A673 (cell line): ENCODE results near the gene HSFX4. TPM values are rescaled to one million over a fixed set of nuclear protein-coding genes. Genes with fewer than 3 reads are reported as not detected.
A peak's percentile ranks its signal among the peaks of the same experiment; 100 is the strongest.
"Not testable (repeated sequence)": the region's sequence is repeated elsewhere in the genome, so short reads cannot be mapped to it uniquely, and the experiment has no call there.

Experiments used
- BruUV-seq: library from RNA; stranded (reverse); fragments of 400-500 nt; replicated peaks from 2 replicates; lab custom pipeline; 2021; lab: Mats Ljungman, UMichigan
- CTCF ChIA-PET: fragments of 300-600 bp; sonication (Branson Sonifier 250); formaldehyde crosslinking; loops from one replicate; lab custom pipeline; 2022; ENCODE audit warnings: antibody characterized with exemption; lab: Charles Lee
- POLR2A ChIA-PET: fragments of 300-600 bp; sonication (Branson Sonifier 250); formaldehyde crosslinking; loops from one replicate; lab custom pipeline; 2022; ENCODE audit warnings: antibody characterized with exemption; ENCODE audit not compliant: low non-redundant PET; lab: Charles Lee
- DNase-seq: peaks from one replicate; pipeline ENCODE4 v3.0.0-alpha.2; 2015; ENCODE audit warnings: low spot score
- H3K27ac ChIP-seq: fragments of 200-600 bp; sonication (generic); 2 replicates; pipeline ENCODE4 v1.5.1; 2016; ENCODE audit warnings: mixed run types, low read depth, mild to moderate bottlenecking, mixed read lengths, antibody characterized with exemption, low read length; ENCODE audit not compliant: poor library complexity, severe bottlenecking
- H3K27me3 ChIP-seq: fragments of 200-600 bp; sonication (generic); replicated peaks from 2 replicates; pipeline ENCODE4 v1.6.1; 2017; ENCODE audit warnings: mixed run types, low read depth, mild to moderate bottlenecking, mixed read lengths, antibody characterized with exemption, low read length; ENCODE audit not compliant: insufficient read depth, poor library complexity
- H3K36me3 ChIP-seq: fragments of 200-600 bp; sonication (generic); 2 replicates; pipeline ENCODE4 v1.6.1; 2016; ENCODE audit warnings: mixed run types, mild to moderate bottlenecking, mixed read lengths, antibody characterized with exemption, low read length; ENCODE audit not compliant: insufficient read depth, poor library complexity, severe bottlenecking
- H3K4me1 ChIP-seq: fragments of 200-600 bp; sonication (generic); 2 replicates; pipeline ENCODE4 v1.6.1; 2017; ENCODE audit warnings: mixed run types, mild to moderate bottlenecking, mixed read lengths, antibody characterized with exemption, low read length; ENCODE audit not compliant: insufficient read depth, poor library complexity, severe bottlenecking
- H3K4me3 ChIP-seq: fragments of 200-600 bp; sonication (generic); 2 replicates; pipeline ENCODE4 v1.5.1; 2016; ENCODE audit warnings: low read depth, mixed run types, mild to moderate bottlenecking, mixed read lengths, low read length; ENCODE audit not compliant: poor library complexity, severe bottlenecking
- H3K9me3 ChIP-seq: fragments of 200-600 bp; sonication (generic); 2 replicates; pipeline ENCODE4 v1.6.1; 2016; ENCODE audit warnings: mixed run types, low read depth, mild to moderate bottlenecking, mixed read lengths, antibody characterized with exemption, low read length; ENCODE audit not compliant: poor library complexity, severe bottlenecking
- CTCF ChIP-seq: fragments of 300-800, 200-600 bp; sonication (generic); conservative IDR thresholded peaks from 2 replicates; pipeline ENCODE4 v1.5.1; 2017; ENCODE audit warnings: low read depth, mild to moderate bottlenecking, antibody characterized with exemption, low read length, moderate library complexity, mixed read lengths
- EZH2 ChIP-seq: fragments of 200-600 bp; sonication (generic); IDR thresholded peaks from 2 replicates; pipeline ENCODE4 v1.6.1; 2017; ENCODE audit warnings: borderline replicate concordance, low read depth, mild to moderate bottlenecking, mixed read lengths, antibody characterized with exemption, low read length; ENCODE audit not compliant: poor library complexity, severe bottlenecking
- intact Hi-C: fragments of 100-400 bp; cut with micrococcal nuclease; formaldehyde crosslinking; loops from one replicate; pipeline ENCODE4 v1.10.0; 2022; ENCODE audit not compliant: unreplicated experiment
- total RNA-seq: library from RNA; stranded (reverse); gene quantifications from 2 replicates; pipeline ENCODE4 v1.2.3, GENCODE V29; 2021

The HSFX4 gene
- total RNA-seq, 1 experiment from 2014 or later: not detected

GRCh38 chrX:149939655-149939904 lies 10.2 kb downstream of the HSFX4 start:
- CTCF ChIA-PET: interaction anchor here (0.7 kb wide), 1 partner anchor 468 kb away, joined by 3 read pairs; no protein-coding TSS in a partner anchor
- POLR2A ChIA-PET: interaction anchor here (0.5 to 0.6 kb wide), 2 partner anchors 400 to 426 kb away, joined by 5 to 7 read pairs; no protein-coding TSS in a partner anchor
- no peak for DNase-seq

GRCh38 chrX:149939905-149940673 lies 10.7 kb downstream of the HSFX4 start:
- H3K4me3 ChIP-seq: peak overlapping the region; percentile 51
- H3K4me1 ChIP-seq: no peaks in the 10 kb centered on the region
- ChIA-PET CTCF (interaction anchor here (0.7 kb wide), 1 partner anchor 469 kb away, joined by 3 read pairs; no protein-coding TSS in a partner anchor), POLR2A (no interaction called here)
- BruUV-seq: no TSS peak
- intact Hi-C loops: no loop called here
- H3K9me3 ChIP-seq: no peaks in the 10 kb centered on the region
- no peaks in the 10 kb centered on the region for H3K27me3 ChIP-seq
- DNase-seq: peak; percentile 95
- H3K27ac ChIP-seq: peak overlapping the region; percentile 94
- TF ChIP-seq EZH2 (no peak), CTCF (no peak)
- H3K36me3 ChIP-seq: no peaks in the 10 kb centered on the region

More at GRCh38 chrX:149939655-149939904, 10.2 kb downstream of the HSFX4 start:
- Histone ChIP-seq H3K9me3 (no peaks in the 10 kb centered on the region), H3K4me1 (no peaks in the 10 kb centered on the region), H3K27ac (peak overlapping the region; percentile 94), H3K4me3 (peak overlapping the region; percentile 51), H3K36me3 (no peaks in the 10 kb centered on the region), H3K27me3 (no peaks in the 10 kb centered on the region)
- no TSS peak for BruUV-seq
- TF ChIP-seq CTCF: no peak
- intact Hi-C loops: no loop called here

GRCh38 chrX:149940674-149941024 lies 11.3 kb downstream of the HSFX4 start:
- H3K9me3 ChIP-seq, BruUV-seq, DNase-seq, H3K27me3 ChIP-seq, POLR2A ChIA-PET, CTCF ChIA-PET, intact Hi-C loops, H3K36me3 ChIP-seq, H3K4me1 ChIP-seq: not testable (repeated sequence)
- TF ChIP-seq CTCF: peak; percentile 49
- Histone ChIP-seq H3K27ac (peak overlapping the region; percentile 16), H3K4me3 (peak overlapping the region; percentile 15)

- H3K9me3 ChIP-seq, H3K27me3 ChIP-seq, H3K36me3 ChIP-seq, POLR2A ChIA-PET, DNase-seq, H3K27ac ChIP-seq, intact Hi-C loops, CTCF ChIA-PET, H3K4me1 ChIP-seq, H3K4me3 ChIP-seq, BruUV-seq: not testable (repeated sequence)
These were observed 15.8 kb downstream of the HSFX4 start for GRCh38 chrX:149945087-149945670.

- intact Hi-C loops, DNase-seq, H3K27ac ChIP-seq, H3K9me3 ChIP-seq, POLR2A ChIA-PET, H3K36me3 ChIP-seq, H3K4me3 ChIP-seq, CTCF ChIA-PET, BruUV-seq, H3K4me1 ChIP-seq, H3K27me3 ChIP-seq: not testable (repeated sequence)
These were observed 16.4 kb downstream of the HSFX4 start for GRCh38 chrX:149945820-149946219.
